ENCODE measurements around the gene CPNE8.

DNA sequence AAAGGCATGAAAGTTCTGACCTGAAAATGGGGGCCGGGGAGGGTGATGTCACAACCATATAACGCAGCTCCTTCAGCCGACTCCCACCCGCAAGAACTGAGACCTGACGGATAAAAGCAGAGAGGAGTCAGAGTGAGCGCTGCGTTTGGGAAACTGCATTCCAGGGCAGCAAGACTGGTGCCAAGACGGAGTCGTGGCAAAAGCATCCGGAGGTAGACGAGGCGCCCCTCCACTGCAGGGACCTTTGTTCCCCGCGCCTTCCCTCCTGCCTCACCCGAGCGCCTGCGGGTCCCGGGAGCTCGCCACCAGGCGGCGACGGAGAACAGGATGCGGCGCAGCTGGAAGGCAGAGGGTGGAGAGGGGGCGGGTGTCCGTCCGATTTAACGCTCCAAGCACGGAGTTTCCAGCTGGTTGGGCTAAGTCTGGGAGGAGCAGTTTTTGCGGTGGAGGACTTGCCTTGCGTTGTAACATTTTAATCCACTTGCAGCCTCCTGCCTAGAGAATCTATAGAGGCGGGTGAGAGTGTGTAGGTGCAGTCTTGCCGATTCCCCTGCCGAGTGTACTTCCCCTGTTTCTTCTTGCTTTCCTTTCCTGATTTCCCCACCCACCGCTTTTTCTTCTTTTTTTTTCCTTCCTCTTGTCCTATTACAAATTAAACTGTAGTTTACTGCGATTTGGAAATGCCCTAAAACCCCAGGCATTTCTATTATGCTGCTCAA lies 1.2 kb upstream of the CPNE8 start:
- TF ChIP-seq, protein P1, sequence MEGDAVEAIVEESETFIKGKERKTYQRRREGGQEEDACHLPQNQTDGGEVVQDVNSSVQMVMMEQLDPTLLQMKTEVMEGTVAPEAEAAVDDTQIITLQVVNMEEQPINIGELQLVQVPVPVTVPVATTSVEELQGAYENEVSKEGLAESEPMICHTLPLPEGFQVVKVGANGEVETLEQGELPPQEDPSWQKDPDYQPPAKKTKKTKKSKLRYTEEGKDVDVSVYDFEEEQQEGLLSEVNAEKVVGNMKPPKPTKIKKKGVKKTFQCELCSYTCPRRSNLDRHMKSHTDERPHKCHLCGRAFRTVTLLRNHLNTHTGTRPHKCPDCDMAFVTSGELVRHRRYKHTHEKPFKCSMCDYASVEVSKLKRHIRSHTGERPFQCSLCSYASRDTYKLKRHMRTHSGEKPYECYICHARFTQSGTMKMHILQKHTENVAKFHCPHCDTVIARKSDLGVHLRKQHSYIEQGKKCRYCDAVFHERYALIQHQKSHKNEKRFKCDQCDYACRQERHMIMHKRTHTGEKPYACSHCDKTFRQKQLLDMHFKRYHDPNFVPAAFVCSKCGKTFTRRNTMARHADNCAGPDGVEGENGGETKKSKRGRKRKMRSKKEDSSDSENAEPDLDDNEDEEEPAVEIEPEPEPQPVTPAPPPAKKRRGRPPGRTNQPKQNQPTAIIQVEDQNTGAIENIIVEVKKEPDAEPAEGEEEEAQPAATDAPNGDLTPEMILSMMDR (IDR thresholded peaks at IDR 0.05; ENCODE audit: insufficient read depth, low read length) = peak; percentile 38
- no peak for TF ChIP-seq GABPA (IDR thresholded peaks at IDR 0.05; ENCODE audit: low read depth)

Measured in HL-60 (cell line).